Measurements from ENCODE around the gene ZFYVE28.

Gene ZFYVE28

GRCh38 chr4:2270341-2271165 is 147.9 kb downstream of the ZFYVE28 start:
- no peak overlapping the region for H3K4me3 ChIP-seq (ENCODE audit: low read depth, low read length)
- no peak for DNase-seq (ENCODE audit: low read depth)
- no peak for TF ChIP-seq CTCF (IDR thresholded peaks at IDR 0.05; ENCODE audit: low read depth, low read length, missing control alignments)
- in situ Hi-C loops (cut with HindIII; ENCODE audit: low sequenced_read_pairs): no loop called here

GRCh38 chr4:2269618-2270163 is 148.8 kb downstream of the ZFYVE28 start:
- no peak for TF ChIP-seq CTCF (IDR thresholded peaks at IDR 0.05; ENCODE audit: low read depth, low read length, missing control alignments)
- DNase-seq (ENCODE audit: low read depth): no peak
- in situ Hi-C loops (cut with HindIII; ENCODE audit: low sequenced_read_pairs): no loop called here
- no peak overlapping the region for H3K4me3 ChIP-seq (ENCODE audit: low read depth, low read length)

GRCh38 chr4:2269206-2269531 is 149.3 kb downstream of the ZFYVE28 start:
- TF ChIP-seq CTCF (IDR thresholded peaks at IDR 0.05; ENCODE audit: low read depth, low read length, missing control alignments): no peak
- in situ Hi-C loops (cut with HindIII; ENCODE audit: low sequenced_read_pairs): no loop called here
- H3K4me3 ChIP-seq (ENCODE audit: low read depth, low read length): no peak overlapping the region
- DNase-seq (ENCODE audit: low read depth): no peak

- no peak for DNase-seq (ENCODE audit: low read depth)
- in situ Hi-C loops (cut with HindIII; ENCODE audit: low sequenced_read_pairs): no loop called here
- no peak overlapping the region for H3K4me3 ChIP-seq (ENCODE audit: low read depth, low read length)
- no peak for TF ChIP-seq CTCF (IDR thresholded peaks at IDR 0.05; ENCODE audit: low read depth, low read length, missing control alignments)
Observed at GRCh38 chr4:2268357-2269205, 149.9 kb downstream of the ZFYVE28 start.

GRCh38 chr4:2267841-2268240 is 150.6 kb downstream of the ZFYVE28 start:
- in situ Hi-C loops (cut with HindIII; ENCODE audit: low sequenced_read_pairs): no loop called here
- TF ChIP-seq CTCF (IDR thresholded peaks at IDR 0.05; ENCODE audit: low read depth, low read length, missing control alignments): no peak
- H3K4me3 ChIP-seq (ENCODE audit: low read depth, low read length): no peak overlapping the region
- no peak for DNase-seq (ENCODE audit: low read depth)

GRCh38 chr4:2267320-2267811 is 151.1 kb downstream of the ZFYVE28 start:
- in situ Hi-C loops (cut with HindIII; ENCODE audit: low sequenced_read_pairs): no loop called here
- no peak overlapping the region for H3K4me3 ChIP-seq (ENCODE audit: low read depth, low read length)
- DNase-seq (ENCODE audit: low read depth): no peak
- no peak for TF ChIP-seq CTCF (IDR thresholded peaks at IDR 0.05; ENCODE audit: low read depth, low read length, missing control alignments)
